SIG-M5 treated with dmso at 0.1 percent for 504 hours (cell line): ENCODE results near the gene DSCAM.
"Not testable (repeated sequence)": the region's sequence is repeated elsewhere in the genome, so short reads cannot be mapped to it uniquely, and the experiment has no call there.

Experiments
- DNase-seq: peaks from one replicate; lab custom pipeline; 2025; ENCODE audit not compliant: unreplicated experiment; lab: John Stamatoyannopoulos, UW

Gene DSCAM

DNA sequence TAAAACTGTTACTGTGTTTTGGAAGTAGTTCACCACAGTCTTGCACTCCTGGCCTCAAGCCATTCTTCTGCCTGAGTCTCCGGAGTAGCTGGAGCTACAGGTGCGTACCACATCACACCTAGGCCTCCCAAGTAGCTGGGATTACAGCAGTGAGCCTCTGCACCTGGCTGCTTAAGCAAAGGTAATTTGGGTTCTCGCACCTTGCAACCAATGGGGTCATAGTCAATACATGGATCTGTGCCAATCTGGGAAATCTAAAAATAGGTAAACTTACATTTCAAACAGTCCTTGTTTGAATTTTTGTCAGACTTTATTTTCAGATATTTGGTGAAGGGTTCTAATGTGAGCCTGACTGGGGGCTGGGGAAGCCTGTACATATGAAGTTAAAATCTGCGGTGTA is 513.2 kb downstream of the DSCAM start:
- DNase-seq: no peak

DNA sequence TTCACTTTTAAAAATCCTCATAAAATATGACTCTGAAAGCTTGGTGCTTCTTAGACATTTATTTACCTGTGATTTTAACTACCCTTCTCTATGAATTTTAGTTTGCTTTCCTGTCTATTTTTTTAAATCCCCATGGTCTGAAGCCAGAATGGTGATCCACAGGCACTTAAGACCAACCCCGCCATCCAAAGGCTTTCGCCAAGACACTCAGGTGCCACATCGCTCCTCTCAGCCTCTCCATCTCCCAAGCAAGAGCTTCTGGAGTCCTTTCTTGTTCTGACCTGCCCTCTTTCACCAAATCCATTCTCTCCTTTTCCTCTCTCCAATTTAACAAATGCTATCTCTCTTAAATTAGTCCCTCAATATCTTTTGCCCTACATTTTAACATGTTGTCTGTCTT is 515.2 kb downstream of the DSCAM start:
- no peak for DNase-seq

- no peak for DNase-seq
Measured at GRCh38 chr21:40331172-40331571, 515.8 kb downstream of the DSCAM start.

- no peak for DNase-seq
Measured at GRCh38 chr21:40324389-40324788, 522.6 kb downstream of the DSCAM start.

DNA sequence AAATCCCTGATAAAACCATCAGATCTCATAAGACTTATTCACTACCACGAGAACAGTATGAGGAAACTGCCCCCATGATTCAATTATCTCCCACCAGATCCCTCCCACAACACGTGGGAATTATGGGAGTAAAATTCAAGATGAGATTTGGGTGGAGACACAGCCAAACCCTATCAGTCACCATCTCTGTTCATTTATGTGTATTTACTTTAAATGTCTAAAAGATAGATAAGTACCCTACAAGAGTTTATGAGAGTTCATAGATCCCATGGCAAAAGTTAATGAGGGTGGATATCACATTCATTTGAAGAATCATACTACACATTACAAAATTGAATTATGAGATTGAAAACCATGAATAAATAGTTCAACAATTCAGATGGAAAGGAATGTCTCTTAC is 526.2 kb downstream of the DSCAM start:
- not testable (repeated sequence) for DNase-seq

GRCh38 chr21:40318371-40318770 is 528.6 kb downstream of the DSCAM start:
- no peak for DNase-seq

DNA sequence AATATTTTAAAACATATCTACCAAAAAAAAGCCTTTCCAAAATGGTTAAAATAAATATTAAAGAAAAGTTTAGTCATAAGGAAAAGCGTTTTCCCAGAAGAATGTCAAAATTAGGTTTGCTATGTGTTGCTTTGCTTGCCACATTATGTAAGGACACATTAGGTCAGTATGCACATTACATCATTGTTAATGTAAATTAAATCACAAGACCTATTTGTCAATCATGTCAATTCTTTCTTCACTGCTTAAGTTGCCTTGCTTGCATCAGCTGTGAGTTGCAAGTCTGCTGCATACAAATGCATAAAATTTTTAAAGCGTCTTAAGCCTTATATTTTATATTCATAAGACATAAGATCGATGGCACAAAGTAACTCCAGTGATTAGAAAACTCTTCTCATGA is 530.9 kb downstream of the DSCAM start:
- DNase-seq: no peak

GRCh38 chr21:40315626-40316025 is 531.3 kb downstream of the DSCAM start:
- no peak for DNase-seq

GRCh38 chr21:40313260-40313659 is 533.7 kb downstream of the DSCAM start:
- DNase-seq: no peak

GRCh38 chr21:40300300-40300699 is 546.7 kb downstream of the DSCAM start:
- DNase-seq: no peak

DNA sequence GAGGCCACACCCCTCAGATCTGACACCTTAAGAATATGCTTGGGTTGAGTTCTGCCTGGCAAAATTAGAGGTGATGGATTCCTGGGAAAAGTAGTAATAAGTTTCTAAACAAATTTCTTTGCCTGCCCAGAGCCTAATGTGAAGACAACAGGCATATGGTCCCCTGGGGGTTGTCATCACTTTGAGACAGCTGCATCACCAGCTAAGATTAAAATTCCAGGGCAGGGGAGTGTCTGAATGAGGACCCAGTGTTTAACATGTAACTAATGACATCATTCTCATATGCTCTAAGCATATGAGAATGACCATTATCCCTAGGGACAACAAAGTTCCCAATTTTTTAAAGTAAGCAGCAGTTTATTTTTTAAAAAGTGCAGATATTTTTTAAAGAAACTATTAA is 547.5 kb downstream of the DSCAM start:
- DNase-seq: no peak

- DNase-seq: no peak
Measured at GRCh38 chr21:40294345-40294744, 552.6 kb downstream of the DSCAM start.

GRCh38 chr21:40291560-40291959 is 555.4 kb downstream of the DSCAM start:
- no peak for DNase-seq

DNA sequence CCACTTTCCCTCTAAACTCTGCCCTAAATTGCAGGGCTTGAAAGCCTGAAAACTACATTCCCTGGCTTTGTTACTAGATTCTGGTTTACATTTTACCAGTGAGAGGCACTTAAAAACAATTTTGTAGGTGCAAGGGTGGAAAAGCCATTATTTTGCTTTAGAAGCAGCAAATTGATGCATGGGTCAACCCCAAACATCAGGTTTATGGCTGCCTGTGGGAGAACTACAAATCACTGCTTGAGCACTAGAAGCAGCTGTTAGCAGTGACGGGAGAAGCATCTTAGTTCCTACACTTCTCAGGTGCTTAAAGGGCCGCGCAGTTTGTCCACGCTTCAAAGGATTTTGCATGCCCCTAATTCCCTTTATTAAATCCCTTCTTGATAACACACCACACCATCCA is 562.5 kb downstream of the DSCAM start:
- DNase-seq: no peak

DNA sequence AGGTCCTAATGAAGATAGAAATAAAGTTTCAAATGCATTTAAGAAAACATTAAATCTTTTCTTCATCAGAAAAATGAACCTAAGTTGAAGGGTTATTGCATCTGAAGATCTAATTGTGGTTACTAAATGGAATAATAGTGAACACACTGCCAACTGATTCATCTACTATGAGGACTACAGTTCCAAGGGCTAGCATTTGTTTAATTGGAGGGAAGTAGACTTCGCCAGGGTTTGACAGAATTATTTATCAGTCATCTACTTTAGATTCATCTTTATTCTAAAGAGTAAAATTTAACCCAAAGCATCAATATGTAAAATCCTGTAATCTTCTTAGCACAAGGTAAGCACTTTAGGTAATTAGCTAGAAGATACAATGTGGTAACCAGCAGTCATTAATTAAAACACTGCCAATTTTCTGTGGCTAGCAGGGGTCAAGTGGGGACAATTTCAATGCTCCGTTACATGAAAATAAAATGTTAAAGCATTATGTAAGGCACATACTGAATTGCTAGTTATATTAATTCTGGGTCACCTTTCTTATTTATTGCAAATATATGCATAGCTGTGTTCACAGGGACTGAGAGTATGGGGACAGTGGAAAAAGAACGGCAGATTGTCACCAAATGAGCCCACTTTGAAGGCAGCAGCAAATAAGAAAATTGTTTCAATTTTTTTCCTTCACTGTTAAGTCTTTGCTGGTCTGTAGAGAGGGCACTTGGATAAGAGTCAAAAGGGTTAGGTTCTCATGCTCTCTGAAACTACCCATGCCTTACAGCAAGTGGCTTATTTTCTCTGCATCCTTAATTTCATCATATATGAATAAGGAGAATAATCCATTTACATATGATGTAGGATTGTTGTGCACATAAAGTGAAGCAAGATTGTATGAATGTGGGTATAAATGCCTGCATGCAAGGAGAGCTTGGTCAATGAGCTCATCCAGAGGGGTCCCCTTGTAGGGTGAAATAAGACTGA is 563.8 kb downstream of the DSCAM start:
- DNase-seq: no peak

DNA sequence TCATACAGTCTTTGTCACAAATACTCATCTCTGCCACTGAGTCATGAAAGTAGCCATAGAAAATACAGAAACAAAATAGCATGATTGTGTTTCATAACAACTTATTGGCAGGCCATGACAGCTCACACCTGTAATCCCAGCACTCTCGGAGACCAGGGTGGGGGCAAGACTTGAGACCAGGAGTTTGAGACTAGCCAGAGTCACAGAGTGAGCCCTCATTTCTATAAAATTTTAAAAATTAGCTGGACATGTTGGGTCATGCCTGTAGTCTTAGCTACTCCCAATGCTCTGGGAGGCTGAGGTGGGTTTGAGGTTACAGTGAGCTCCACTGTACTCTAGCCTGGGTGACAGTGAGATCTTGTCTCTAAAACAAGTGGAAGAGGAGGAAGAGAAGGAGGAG is 568.6 kb downstream of the DSCAM start:
- DNase-seq: no peak

GRCh38 chr21:40276001-40276400 is 571.0 kb downstream of the DSCAM start:
- DNase-seq: no peak

DNA sequence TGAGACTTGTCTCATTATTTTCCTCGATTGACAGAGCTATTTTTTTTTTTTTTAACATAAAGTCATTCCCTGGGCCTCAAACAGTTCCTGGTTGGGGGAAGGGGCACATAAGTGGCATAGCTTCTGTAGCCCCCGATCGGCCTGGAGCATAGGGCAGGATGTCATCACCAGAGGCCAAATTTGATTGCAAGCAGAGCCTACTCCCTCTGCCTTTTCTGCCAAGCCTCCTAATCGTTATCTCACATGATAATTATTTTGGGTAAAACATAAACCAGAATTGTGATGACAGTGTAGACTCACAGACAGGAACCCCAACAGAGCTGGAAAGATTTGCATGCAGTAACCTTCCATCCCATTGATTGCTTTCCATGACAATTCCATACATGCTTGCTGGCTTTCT is 574.9 kb downstream of the DSCAM start:
- no peak for DNase-seq

DNA sequence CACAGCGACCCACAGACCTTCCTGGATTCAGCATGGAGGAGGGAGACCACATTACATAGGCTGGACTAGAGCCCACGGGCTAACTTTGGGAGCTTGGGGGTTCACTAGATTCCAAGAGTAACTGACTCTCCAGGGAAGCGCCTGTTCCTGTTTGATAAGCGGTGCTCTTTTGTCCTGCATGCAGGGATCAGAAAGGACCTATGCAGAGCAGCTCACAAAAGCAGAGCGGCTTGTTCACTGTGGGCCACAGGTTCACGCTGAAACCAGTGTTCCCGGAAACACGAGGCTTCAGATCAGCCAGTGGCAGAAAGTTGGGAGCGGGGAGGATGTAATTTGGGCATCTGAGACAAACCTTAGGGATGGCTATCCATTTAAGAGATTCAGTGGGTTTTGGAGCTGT is 575.8 kb downstream of the DSCAM start:
- no peak for DNase-seq

GRCh38 chr21:40270047-40270446 is 576.9 kb downstream of the DSCAM start:
- no peak for DNase-seq

GRCh38 chr21:40269239-40269638 is 577.7 kb downstream of the DSCAM start:
- DNase-seq: no peak

DNA sequence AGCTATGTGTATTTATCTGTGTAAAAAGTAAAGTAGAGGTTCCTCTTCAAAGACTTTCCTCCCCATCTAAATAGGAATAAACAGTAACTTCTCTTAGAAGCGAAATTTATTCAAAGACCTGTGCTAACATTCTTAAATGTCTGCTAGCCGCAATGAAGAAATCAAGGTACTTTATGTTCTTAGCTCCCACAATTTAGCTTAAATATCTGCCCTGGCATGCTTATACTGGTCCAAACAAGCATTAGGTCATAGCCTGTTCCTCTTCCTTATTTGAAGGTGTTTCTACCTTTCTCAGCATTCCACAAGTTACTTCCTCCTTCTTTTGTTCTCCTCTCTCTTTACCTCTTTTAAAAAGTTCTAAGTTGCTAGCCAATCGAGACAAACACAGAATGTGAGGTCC is 588.5 kb downstream of the DSCAM start:
- DNase-seq: not testable (repeated sequence)

- DNase-seq: no peak
Measured at GRCh38 chr21:40257342-40257741, 589.6 kb downstream of the DSCAM start.
